Measurements from ENCODE around the gene CEP128. TPM values are rescaled to one million over a fixed set of nuclear protein-coding genes. Genes with fewer than 3 reads are reported as not detected.

Gene CEP128
- total RNA-seq, 1 donor from 2014 or later = 4.1 TPM

DNA sequence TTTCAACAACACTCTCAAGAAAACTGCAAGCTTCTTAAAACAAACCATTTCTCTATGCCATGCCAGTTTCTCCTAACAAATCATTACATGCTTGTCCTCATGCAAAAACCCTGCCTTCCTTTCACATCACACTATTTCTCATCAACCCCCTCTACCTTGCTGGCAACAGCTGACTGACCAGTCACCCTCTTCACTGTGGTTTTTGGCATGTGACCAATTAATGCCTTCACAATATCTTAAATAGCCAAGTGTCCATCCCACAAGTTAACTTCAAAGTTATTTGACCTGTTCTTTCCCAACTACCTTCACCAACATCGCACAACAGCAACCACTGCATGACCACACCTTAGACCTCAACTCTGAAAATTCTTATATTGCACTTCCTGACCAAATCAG lies 159.6 kb downstream of the CEP128 start:
- no peak for DNase-seq (ENCODE audit: extremely low read depth, low read depth, low spot score)

DNA sequence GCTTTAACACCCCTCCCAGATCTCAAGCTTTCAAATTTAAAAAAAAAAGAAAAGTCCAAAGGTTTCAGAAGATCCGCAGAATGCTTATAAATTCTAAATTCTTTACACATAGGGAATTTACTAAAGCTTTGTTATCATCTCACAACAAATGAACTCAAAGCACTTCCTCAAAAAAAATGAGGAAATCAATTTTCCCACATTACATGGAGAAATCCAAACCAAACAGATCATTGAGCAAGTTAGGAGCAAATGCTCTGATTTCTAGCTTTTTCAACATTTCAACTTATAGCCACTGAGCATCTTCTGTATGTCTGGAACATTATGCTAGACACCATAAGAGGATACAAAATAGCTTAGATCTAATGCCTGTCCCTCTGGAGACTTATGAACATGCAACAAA lies 161.0 kb downstream of the CEP128 start:
- no peak for DNase-seq (ENCODE audit: extremely low read depth, low read depth, low spot score)

DNA sequence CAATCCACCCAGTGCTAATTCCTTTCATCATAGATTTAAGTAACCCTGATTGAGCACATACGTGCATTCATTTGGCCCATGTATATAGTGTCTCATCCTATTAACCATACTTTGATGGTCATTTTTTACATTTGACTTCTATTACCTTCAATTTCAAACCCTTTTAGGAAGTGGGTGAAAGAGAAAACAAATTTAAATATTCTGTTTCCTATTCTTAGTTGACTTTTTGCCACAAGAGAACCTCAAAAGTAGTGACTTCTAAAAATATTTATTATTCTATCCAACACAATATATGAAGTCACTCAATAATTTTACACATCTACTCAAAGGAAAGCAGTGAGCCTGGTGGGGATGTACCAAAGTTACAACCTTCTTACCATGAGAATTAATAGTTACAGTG lies 164.9 kb downstream of the CEP128 start:
- no peak for DNase-seq (ENCODE audit: extremely low read depth, low read depth, low spot score)

DNA sequence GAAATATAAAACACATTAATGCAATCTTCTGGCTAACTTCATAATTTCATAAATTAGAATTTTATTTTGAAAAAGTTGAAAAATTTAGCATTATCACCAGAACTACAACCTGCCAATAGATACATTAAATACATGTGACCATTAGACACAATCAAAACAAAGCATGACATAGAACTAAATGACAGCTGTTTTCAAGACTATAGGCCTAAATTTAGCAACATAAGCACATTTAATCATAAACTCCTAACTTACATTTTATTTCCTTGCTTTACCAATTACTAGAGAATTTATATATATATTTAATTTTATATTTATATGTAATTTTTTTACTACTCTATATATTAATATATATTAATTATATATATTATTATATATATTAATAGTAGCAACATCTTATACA lies 165.4 kb downstream of the CEP128 start:
- DNase-seq (ENCODE audit: extremely low read depth, low read depth, low spot score) = no peak

DNA sequence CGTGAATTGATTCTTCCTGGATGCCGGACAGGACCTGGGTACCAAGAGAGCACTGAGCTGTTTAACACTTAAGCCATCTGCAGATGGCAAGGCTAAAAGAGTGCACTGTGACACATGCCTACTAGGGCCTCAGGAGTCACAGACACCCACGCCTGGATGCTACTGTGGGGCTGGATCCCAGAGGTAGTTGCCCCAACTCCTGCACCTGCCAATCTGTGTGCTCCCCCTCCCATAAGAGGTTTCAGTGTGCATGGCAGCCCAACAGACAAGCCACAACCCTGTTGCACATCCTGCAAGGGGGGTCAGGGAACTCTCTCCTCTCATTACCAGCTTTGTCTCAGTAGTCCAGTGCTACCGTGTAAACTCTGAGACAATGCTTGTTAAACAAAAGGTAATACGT lies 169.0 kb downstream of the CEP128 start:
- DNase-seq (ENCODE audit: extremely low read depth, low read depth, low spot score) = no peak

DNA sequence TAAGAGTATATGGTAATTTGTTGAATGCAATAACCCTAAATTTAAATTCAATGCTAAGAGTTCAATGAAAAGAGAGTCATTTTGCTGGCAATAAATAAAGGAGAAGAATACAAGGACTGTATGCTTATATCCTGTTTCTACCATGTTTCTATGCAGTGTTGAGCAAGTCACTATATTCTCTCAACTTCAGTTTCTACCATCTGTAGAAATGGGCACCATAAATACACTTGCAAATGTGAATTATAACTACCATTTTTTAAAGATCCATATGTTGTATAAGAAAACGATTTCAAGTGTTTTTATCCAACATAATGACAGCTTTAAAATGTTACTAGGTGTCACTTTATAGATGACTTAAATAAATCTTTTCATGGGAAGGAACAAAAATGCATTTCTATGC lies 170.3 kb downstream of the CEP128 start:
- no peak for DNase-seq (ENCODE audit: extremely low read depth, low read depth, low spot score)

DNA sequence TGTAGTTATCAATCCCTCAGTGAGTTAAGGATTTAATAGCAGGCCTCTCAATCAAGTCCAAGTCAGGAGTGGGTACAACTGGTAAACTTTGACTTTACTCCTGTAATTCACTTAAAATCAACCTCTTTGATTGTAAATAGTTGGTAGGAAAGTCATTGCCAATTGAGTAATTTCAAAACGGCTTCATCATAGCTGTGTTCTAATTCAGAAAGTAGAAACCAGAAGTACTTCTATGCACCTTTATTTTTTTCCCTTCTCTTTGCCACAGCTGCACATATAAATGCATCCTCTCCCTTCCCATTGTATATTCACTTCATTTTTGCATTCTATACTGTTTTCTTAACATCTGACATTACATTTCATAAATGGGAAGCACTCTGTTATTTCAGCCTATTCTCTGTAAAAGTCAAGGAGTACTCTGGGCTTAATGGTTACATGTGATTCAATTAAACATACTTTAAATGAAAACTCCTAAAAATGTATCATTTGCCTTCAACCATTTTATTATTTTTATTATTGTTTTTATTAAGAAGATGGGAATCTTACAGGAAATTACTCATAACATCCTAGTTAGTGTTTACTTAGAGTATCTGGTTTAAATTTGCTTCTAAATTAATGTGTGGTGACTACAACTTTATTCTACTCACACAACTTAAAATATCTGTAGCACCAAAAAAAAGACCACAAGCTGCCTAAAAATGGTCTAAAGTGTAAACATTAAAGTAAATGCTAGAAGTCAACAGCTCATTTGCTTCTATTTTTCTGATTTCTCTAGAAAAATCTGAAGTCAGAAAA lies 171.2 kb downstream of the CEP128 start:
- no peak for DNase-seq (ENCODE audit: extremely low read depth, low read depth, low spot score)

DNA sequence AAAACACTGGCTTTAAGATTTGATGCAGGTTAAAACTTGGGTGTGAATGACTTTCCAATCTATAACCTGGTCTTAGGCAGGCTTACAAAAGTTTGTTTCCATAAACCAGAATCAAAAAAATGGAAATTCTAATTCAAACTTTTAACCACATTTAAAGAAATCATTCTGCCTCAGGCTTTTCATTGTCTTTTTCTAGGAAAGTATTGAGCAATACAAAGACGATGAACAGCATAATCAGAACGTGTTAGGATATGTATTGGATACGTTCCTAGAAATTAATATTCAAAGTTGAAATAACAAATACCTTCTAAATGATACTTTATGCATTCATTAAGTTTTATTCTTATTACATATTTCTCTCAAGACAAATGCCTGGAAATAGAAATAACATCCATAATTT lies 172.9 kb downstream of the CEP128 start:
- no peak for DNase-seq (ENCODE audit: extremely low read depth, low read depth, low spot score)

DNA sequence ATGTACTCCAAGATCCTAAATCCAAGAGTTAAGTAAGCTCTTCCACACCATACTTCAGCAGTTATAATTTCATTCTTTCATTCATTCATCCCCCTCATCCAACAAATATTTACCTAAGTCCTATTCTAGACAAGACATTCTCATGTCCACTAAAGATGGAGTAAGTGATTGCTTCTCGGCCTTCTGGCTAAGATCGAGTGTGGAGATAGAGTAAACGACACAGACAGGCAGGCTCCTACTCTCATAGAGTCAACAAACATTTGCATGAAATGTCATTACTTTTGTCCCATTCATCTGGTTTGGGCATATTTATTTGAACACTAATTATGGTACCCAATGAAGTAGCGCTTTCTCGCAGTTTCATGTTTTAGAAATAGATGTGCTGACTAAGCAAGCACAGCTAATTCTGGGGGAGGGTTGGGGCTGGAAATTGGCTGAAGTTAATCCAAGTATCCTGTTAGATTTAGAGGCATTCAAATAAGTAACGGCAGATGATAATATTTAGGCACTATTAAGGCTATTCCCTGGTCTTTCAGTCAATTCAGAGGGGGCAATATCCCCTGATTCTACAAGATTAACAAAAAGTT lies 176.5 kb downstream of the CEP128 start:
- DNase-seq (ENCODE audit: extremely low read depth, low read depth, low spot score) = no peak

DNA sequence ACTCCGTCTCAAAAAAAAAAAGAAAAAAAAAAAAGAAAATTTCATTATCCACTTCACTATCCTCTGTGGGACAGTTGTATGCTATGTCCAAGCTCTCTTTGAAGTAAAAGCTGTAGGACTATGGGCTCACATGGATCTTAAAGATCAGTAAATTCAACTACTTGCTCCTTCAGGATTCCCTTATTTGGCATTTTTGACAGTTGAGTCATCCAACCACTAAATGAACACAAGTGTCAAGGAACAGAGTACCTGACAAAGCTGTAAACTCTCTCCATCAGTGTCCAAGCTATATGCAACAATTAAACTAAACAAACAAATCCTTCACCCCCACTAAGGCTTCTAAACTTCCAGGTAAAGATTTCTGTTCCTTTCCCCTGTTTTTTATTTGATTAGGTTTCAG lies 177.0 kb downstream of the CEP128 start:
- DNase-seq (ENCODE audit: extremely low read depth, low read depth, low spot score) = no peak

DNA sequence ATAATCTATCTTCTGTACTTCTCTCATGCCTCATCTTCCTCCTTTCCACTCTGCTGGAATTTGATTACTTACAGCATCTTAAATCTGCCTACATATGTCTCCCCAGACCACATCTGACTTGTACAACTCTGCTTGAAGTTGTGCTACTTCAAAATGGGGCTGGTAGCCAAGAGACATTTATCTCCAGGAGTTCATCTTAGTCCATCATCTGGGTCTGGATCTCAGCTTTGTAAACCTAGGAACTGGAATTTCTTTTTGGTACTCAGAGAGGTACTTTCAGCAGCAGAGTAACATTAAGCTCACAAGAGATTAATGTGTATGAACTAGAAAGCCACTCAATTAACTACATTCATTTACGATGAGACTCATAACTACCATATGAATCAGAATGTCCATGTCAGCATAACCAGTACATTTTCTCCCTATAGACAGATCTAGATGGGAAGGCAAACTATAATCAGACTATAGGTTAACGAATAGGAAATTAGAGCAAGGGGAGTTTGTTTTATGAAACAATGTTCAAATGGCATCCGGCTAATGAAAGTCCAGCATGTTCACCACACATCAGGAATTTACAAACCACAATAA lies 178.8 kb downstream of the CEP128 start:
- DNase-seq (ENCODE audit: extremely low read depth, low read depth, low spot score) = no peak

DNA sequence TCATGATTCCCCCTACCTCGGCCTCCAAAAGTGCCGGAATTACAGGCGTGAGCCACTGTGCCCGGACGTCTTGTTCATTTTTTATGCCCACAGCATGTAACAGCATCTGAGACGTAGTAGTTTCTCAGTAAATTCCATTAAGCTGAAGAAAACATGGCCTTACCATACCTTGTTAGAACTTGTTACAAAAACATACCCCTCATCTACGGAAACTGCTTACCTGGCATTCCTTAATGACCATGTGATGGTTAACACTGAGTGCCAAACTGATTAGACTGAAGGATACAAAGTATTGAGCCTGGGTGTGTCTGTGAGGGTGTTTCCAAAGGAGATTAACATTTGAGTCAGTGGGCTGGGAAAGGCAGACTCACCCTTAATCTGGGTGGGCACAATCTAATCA lies 186.8 kb downstream of the CEP128 start:
- no peak for DNase-seq (ENCODE audit: extremely low read depth, low read depth, low spot score)

DNA sequence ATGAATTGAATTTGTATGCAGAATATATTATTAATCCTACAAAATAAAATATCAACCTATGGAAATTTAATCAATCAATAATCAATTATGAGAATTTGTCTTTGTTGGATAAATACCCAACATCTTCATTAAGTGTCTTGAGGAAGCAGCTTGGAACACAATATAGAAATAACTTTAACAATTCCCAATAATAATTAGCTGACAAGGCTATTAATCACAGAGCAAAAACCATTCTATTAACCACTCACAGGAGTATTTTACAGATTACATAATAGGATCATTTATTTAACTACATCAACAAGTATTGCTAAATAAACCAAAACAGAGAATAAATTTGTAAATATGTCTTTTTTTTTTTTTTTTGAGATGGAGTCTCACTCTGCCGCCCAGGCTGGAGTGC lies 190.3 kb downstream of the CEP128 start:
- no peak for DNase-seq (ENCODE audit: extremely low read depth, low read depth, low spot score)

DNA sequence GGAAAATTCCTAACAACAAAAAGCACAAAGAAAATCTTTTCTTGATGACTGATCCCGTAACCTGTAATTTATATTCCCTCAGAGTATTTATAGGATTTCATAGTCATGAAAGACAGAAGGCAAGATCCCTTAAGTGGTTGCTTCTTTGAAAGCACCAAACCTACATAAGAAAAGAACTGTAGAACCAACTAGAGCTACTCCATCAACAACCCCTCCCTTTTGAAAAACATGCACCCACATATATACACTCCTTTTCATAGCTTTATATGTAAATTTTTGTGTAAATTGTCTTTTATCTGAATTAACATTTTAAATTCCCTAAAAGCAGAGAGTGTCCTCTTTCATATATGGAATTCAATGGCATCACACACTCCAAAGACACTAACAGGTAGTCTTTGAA lies 215.3 kb downstream of the CEP128 start:
- DNase-seq (ENCODE audit: extremely low read depth, low read depth, low spot score) = no peak

DNA sequence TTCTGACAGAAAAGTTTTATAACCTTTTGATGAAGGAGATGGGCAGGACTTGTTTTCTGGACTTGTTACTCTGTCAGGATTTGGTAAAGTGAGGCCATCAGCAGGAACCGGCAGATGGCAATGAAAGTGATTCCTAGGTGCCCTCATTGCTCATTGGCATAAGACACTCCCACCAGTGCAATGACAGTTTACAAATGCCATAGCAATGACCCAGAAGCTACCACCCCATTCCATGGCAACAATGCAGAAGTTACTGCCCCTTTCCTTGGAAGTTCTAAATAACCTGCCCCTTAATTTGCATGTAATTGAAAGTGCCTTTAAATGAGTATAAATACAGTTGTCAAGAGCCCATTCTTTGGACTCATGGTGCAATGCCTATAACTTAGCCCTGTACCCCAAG lies 222.6 kb downstream of the CEP128 start:
- DNase-seq (ENCODE audit: extremely low read depth, low read depth, low spot score) = no peak

DNA sequence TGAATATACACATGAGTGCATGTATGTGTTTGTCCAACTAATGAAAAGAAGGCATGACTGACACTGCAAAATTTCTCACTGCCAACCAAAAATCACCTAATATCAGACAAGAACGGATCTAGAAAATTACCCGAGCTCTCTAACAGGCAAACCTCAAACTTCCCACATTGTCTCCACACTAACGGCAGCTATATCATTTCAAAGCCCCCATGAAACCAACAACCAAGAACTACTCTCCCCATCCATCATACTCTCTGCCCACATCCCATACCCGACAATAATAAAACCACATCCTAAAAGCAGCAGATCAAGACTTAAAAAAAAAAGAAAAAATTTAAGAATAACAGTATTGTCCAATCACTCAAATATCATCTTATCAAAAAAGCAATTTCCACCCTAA lies 227.1 kb downstream of the CEP128 start:
- DNase-seq (ENCODE audit: extremely low read depth, low read depth, low spot score) = no peak

DNA sequence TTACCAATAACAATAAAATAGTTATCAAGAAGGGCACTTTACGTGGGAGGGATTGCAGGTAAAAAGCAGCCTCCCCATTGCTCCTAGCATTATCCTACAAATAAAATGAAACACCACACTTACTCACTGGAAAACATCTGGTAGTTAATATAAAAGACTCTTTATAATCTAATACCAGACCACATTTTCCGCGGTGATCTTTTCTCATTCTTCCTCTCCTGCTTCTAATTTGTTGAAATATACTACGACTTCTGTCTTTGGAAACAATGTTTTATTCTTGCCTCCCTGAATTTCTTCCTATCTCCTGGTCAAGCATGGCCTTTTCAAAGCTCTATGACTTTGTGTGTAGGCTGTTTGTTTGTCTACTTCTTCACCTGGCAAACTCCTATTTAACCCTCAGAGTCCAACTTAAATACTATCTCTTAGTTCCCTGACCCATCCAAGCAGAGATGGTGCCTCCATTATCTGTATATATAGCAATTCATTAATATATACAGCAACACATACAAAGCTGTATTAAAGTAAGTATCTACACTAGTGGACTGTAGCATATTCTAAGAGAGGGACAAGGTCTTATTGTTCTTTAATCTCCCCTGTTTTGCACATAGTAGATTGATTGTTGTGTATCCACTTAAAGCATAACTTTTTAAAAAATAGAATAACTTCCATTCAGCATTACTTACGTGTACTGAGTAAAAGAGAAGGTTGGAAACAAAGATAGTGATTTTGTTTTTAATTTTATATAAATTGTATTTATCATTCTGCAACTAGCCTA lies 228.3 kb downstream of the CEP128 start:
- DNase-seq (ENCODE audit: extremely low read depth, low read depth, low spot score) = no peak

DNA sequence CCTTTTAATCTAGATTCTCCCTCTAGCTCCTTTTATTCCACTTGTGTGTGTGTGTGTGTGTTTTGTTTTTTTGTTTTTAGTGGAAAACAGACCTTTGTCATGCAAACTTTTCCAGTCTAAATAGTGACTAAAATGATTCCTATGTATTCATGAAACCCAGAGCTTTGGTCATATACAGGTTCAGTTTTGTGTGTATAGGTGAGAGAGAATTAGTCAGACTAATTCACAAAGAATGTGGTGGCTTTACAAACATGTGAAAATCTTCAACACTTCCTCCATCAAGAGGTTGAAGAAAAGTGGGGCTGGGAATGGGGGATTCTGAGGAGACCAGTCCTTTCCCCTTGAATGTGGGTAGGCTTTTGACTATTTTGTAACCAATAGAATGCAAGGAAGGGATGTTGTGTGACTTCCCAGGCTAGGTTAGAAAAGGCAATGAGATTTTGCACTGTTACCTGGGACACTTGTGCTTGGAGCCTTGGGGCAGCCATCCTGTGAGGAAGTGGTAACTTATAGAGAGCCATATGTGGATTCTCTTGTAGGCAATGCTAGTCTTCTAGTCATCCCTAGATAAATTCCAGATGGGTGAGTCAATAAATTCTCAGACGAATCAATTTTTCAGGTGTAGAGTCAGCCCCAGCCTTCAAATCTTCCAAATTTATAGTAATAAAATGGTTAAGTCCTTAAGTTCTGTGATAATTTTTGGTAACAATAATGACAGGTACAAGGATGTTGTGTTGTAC lies 236.1 kb downstream of the CEP128 start:
- DNase-seq (ENCODE audit: extremely low read depth, low read depth, low spot score) = no peak

DNA sequence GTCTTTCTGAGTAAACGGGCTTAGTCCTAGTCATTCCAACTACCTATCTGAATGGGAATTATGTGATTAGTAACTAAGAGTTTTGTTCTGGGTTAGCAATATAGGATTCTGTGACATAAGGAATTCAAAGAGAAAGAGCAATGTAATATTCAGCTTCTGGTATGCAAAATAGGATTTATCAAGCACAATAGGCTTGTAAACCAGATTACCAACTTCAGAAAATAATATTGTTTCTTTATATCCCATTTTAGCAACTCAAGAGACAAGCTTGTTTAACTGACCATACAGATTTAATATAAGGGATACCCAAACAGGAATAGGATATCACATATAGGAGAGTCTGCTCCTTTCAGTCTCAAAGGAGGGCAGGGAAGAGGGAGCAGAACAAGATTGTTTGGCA lies 240.9 kb downstream of the CEP128 start:
- no peak for DNase-seq (ENCODE audit: extremely low read depth, low read depth, low spot score)

DNA sequence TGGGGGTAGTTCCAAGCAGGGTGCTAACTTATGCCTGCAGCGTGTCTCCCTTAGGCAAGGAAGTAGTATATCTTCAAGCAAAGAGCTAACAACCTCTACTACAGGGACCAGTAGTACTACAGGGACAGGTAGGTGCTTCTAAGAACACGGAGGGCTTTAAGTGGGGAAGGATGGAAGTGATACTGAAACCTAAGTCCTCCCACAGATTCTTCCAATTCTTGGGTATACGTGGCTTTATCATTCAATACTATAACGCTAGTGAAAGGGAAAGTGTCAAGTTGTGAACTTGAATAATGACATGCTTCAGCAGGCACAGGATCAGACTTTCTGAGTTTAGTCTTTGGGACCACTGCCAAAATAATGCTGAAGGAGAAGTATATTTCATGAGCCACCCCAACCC lies 241.7 kb downstream of the CEP128 start:
- no peak for DNase-seq (ENCODE audit: extremely low read depth, low read depth, low spot score)

DNA sequence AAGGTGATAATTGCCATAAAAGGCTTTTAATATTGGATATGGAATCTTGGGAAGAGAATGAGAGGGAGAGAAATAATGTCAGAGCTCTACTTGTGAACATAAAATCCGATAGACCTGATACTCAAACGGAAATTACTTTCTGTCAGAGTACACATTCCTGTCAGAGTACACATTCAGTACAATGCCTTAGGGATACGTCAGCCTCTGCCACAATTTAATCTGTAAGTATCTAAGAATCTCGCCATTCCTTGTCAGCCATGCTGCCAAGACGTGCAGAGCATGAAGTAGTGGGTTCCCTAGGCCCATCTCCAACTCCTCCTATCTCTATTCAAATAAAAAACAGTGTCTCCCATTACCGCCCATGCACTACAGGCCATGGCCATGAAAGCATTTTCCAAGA lies 242.6 kb downstream of the CEP128 start:
- no peak for DNase-seq (ENCODE audit: extremely low read depth, low read depth, low spot score)
